NT2/D1 (cell line): ENCODE results near the gene ENPP6.

Experiments
- YY1 ChIP-seq: IDR thresholded peaks from 2 replicates; pipeline ENCODE4 v1.6.1; 2011; ENCODE audit not compliant: insufficient read length, insufficient read depth
- ZNF274 ChIP-seq: IDR thresholded peaks from 2 replicates; pipeline ENCODE4 v1.6.1; 2011; ENCODE audit warnings: mild to moderate bottlenecking, low read depth, low read length

- TF ChIP-seq YY1 (no peak), ZNF274 (no peak)
Measured at GRCh38 chr4:184097815-184098214, 119.9 kb downstream of the ENPP6 start.
